DND-41 (cell line): ENCODE results near the gene MAP4K5.

Experiments
- ATAC-seq: fragments of 200-7000 bp; cut with Tn5 transposase; 3 replicates; pipeline ENCODE4 v1.9.1; 2021; ENCODE audit warnings: low read depth; ENCODE audit not compliant: insufficient read depth
- DNase-seq: peaks from one replicate; pipeline ENCODE4 v3.0.0-alpha.2; 2020
- H2AFZ ChIP-seq: 2 replicates; pipeline ENCODE4 v1.6.0; 2012; ENCODE audit warnings: low read depth, low read length
- H3K27ac ChIP-seq: 2 replicates; pipeline ENCODE4 v1.5.1; 2012; ENCODE audit warnings: low read length, inconsistent platforms
- H3K27me3 ChIP-seq: fragments of 200-600 bp; sonication (generic); 2 replicates; pipeline ENCODE4 v1.6.0; 2012; ENCODE audit warnings: low read length, mild to moderate bottlenecking, inconsistent platforms; ENCODE audit not compliant: insufficient read depth, poor library complexity
- H3K36me3 ChIP-seq: 2 replicates; pipeline ENCODE4 v1.5.1; 2012; ENCODE audit warnings: low read length, inconsistent platforms; ENCODE audit not compliant: insufficient read depth
- H3K4me1 ChIP-seq: 2 replicates; pipeline ENCODE4 v1.5.1; 2012; ENCODE audit warnings: mild to moderate bottlenecking, low read length; ENCODE audit not compliant: insufficient read depth
- H3K4me2 ChIP-seq: 2 replicates; pipeline ENCODE4 v1.6.0; 2012; ENCODE audit warnings: mild to moderate bottlenecking, moderate library complexity, low read length, inconsistent platforms; ENCODE audit not compliant: insufficient read depth
- H3K4me3 ChIP-seq, 2 experiments: fragments of 200-600 bp in 1 of 2; shearing (Covaris generic) in 1 of 2; 2 replicates each; pipeline ENCODE4 v1.5.1; 2012 to 2016; ENCODE audit warnings: inconsistent platforms in 2 of 2, low read length in 2 of 2, mild to moderate bottlenecking in 2 of 2, low read depth in 1 of 2, moderate library complexity in 1 of 2
- H3K79me2 ChIP-seq: 2 replicates; pipeline ENCODE4 v1.6.0; 2012; ENCODE audit warnings: low read length, inconsistent platforms; ENCODE audit not compliant: insufficient read depth
- H3K9ac ChIP-seq: 2 replicates; pipeline ENCODE4 v1.6.0; 2012; ENCODE audit warnings: low read depth, mild to moderate bottlenecking, inconsistent platforms, low read length, moderate library complexity
- H3K9me3 ChIP-seq: 2 replicates; pipeline ENCODE4 v1.5.1; 2012; ENCODE audit warnings: low read length, moderate library complexity, mild to moderate bottlenecking, inconsistent platforms; ENCODE audit not compliant: insufficient read depth, severe bottlenecking
- H4K20me1 ChIP-seq: 2 replicates; pipeline ENCODE4 v1.6.0; 2012; ENCODE audit warnings: low read length; ENCODE audit not compliant: insufficient read depth
- CTCF ChIP-seq: IDR thresholded peaks from 2 replicates; pipeline ENCODE4 v1.5.1; 2012; ENCODE audit warnings: borderline replicate concordance, low read length, moderate library complexity, mild to moderate bottlenecking; ENCODE audit not compliant: poor library complexity, severe bottlenecking; ENCODE audit errors: extremely low read depth
- EZH2 ChIP-seq: IDR thresholded peaks from 3 replicates; pipeline ENCODE4 v1.6.1; 2012; ENCODE audit warnings: borderline replicate concordance, low read depth, mild to moderate bottlenecking, moderate library complexity, low read length, inconsistent platforms; ENCODE audit not compliant: severe bottlenecking

The MAP4K5 gene

GRCh38 chr14:50476134-50476533 is 56.2 kb downstream of the MAP4K5 start:
- Histone ChIP-seq H3K4me2 (no peak overlapping the region), H3K36me3 (peaks cover 52% of the 10 kb centered on the region), H3K27ac (no peak overlapping the region), H2AFZ (no peak overlapping the region), H3K9ac (no peak overlapping the region), H3K27me3 (no peaks in the 10 kb centered on the region), H3K4me3 (no peak overlapping the region), H3K4me1 (no peaks in the 10 kb centered on the region), H3K9me3 (no peaks in the 10 kb centered on the region), H3K79me2 (no peaks in the 10 kb centered on the region), H4K20me1 (no peaks in the 10 kb centered on the region)
- DNase-seq (no peak), ATAC-seq (no peak)
- no peak for TF ChIP-seq CTCF

DNA sequence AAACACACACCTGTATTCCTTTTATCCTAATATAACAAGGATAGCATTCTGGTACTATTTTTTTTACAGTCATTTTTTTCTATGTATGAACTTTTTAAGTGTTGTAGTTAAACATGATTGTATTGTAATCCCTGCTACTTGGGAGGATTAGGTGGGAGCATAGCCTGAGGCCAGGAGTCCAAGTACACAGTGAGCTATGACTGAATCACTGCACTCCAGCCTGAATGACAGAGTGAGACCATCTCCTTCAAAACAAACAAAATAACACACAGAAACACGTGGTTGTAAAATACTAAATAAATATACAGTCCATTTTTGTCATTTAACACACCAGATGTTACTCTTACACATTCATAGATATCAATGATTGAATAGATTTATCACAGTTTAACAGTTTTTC is 56.9 kb downstream of the MAP4K5 start:
- Histone ChIP-seq H3K9me3 (no peaks in the 10 kb centered on the region), H2AFZ (no peak overlapping the region), H3K79me2 (no peaks in the 10 kb centered on the region), H3K4me3 (no peak overlapping the region), H3K27me3 (no peaks in the 10 kb centered on the region), H3K9ac (no peak overlapping the region), H3K4me1 (no peaks in the 10 kb centered on the region), H3K4me2 (no peak overlapping the region), H3K27ac (no peak overlapping the region), H4K20me1 (no peaks in the 10 kb centered on the region), H3K36me3 (peaks cover 54% of the 10 kb centered on the region)
- ATAC-seq: no peak
- no peak for DNase-seq
- TF ChIP-seq CTCF: no peak
- no peak for TF ChIP-seq EZH2

DNA sequence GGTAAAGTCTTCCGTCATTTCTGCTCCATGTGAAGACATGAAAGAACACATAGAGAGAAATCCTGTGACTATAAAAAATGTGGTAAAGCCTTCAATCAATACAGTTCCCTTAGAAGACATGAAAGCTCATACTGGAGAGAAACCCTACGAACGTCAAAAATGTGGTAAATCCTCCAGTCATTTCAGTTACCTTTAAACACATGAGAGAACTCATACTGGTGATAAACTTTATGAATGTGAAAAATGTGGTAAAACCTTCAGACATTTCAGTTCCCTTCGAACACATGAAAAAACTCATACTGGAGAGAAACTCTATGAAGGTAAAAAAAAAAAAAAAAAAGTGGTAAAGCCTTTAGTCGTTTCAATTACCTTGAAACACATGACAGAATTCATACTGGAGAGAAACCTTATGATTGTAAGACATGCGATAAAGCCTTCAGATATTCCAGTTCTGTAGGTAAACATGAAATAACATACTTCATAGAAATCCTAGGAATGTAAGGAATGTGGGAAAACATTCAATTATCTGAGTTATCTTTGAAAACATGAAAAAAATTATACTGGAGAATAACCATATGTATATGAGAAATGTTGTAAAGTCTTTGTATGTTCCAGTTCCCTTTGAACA is 60.4 kb downstream of the MAP4K5 start:
- H3K79me2 ChIP-seq: no peaks in the 10 kb centered on the region
- H3K27ac ChIP-seq: no peak overlapping the region
- H3K36me3 ChIP-seq: peaks cover 74% of the 10 kb centered on the region
- no peaks in the 10 kb centered on the region for H3K4me1 ChIP-seq
- TF ChIP-seq CTCF (no peak), EZH2 (no peak)
- H3K27me3 ChIP-seq: no peaks in the 10 kb centered on the region
- no peak overlapping the region for H3K9ac ChIP-seq
- H3K4me2 ChIP-seq: no peak overlapping the region
- H3K4me3 ChIP-seq: no peak overlapping the region
- H4K20me1 ChIP-seq: no peaks in the 10 kb centered on the region
- no peak overlapping the region for H2AFZ ChIP-seq
- ATAC-seq: no peak
- DNase-seq: no peak
- no peaks in the 10 kb centered on the region for H3K9me3 ChIP-seq

- Histone ChIP-seq H3K27ac (peak overlapping the region; percentile 28; the same call in 1 of the 2 replicates), H3K9me3 (no peaks in the 10 kb centered on the region), H2AFZ (no peak overlapping the region), H3K4me1 (no peaks in the 10 kb centered on the region), H3K79me2 (no peaks in the 10 kb centered on the region), H3K36me3 (peaks cover 74% of the 10 kb centered on the region), H4K20me1 (no peaks in the 10 kb centered on the region), H3K4me3 (no peak overlapping the region), H3K9ac (no peak overlapping the region), H3K27me3 (no peaks in the 10 kb centered on the region), H3K4me2 (no peak overlapping the region)
- no peak for DNase-seq
- no peak for ATAC-seq
- TF ChIP-seq CTCF: no peak
Measured at GRCh38 chr14:50469982-50470381, 62.4 kb downstream of the MAP4K5 start.
